ENCODE measurements around the gene TMEM150A.

TMEM150A gene

GRCh38 chr2:85588645-85589044, 13.9 kb downstream of the TMEM150A start:
- H3K36me3 Mint-ChIP-seq (ENCODE audit: low read depth): no peaks in the 10 kb centered on the region
- DNase-seq: no peak
- H3K27me3 Mint-ChIP-seq (ENCODE audit: low read depth, poor library complexity): peaks cover 3% of the 10 kb centered on the region
- peak overlapping the region; percentile 58 for H3K27ac Mint-ChIP-seq
- H3K4me3 Mint-ChIP-seq: peak overlapping the region; percentile 3
- no peaks in the 10 kb centered on the region for H3K9me3 Mint-ChIP-seq
- H3K4me1 Mint-ChIP-seq: peaks cover 53% of the 10 kb centered on the region
- TF ChIP-seq CTCF (IDR thresholded peaks at IDR 0.05): no peak

GRCh38 chr2:85588236-85588635, 14.3 kb downstream of the TMEM150A start:
- DNase-seq: no peak
- H3K4me1 Mint-ChIP-seq: peaks cover 57% of the 10 kb centered on the region
- peaks cover 3% of the 10 kb centered on the region for H3K27me3 Mint-ChIP-seq (ENCODE audit: low read depth, poor library complexity)
- H3K27ac Mint-ChIP-seq: peak overlapping the region; percentile 58
- no peaks in the 10 kb centered on the region for H3K36me3 Mint-ChIP-seq (ENCODE audit: low read depth)
- no peak for TF ChIP-seq CTCF (IDR thresholded peaks at IDR 0.05)
- peak overlapping the region; percentile 3 for H3K4me3 Mint-ChIP-seq
- H3K9me3 Mint-ChIP-seq: no peaks in the 10 kb centered on the region

GRCh38 chr2:85585781-85586105, 16.8 kb downstream of the TMEM150A start:
- peak overlapping the region; percentile 98 for H3K27ac Mint-ChIP-seq
- peaks cover 3% of the 10 kb centered on the region for H3K27me3 Mint-ChIP-seq (ENCODE audit: low read depth, poor library complexity)
- H3K9me3 Mint-ChIP-seq: no peaks in the 10 kb centered on the region
- peaks cover 6% of the 10 kb centered on the region for H3K36me3 Mint-ChIP-seq (ENCODE audit: low read depth)
- peaks cover 70% of the 10 kb centered on the region for H3K4me1 Mint-ChIP-seq
- peak overlapping the region; percentile 17 for H3K4me3 Mint-ChIP-seq
- no peak for TF ChIP-seq CTCF (IDR thresholded peaks at IDR 0.05)
- no peak for DNase-seq

- TF ChIP-seq CTCF (IDR thresholded peaks at IDR 0.05): no peak
- Mint-ChIP-seq H3K36me3 (ENCODE audit: low read depth) (peaks cover 6% of the 10 kb centered on the region), H3K4me1 (peaks cover 68% of the 10 kb centered on the region), H3K27me3 (ENCODE audit: low read depth, poor library complexity) (peaks cover 3% of the 10 kb centered on the region), H3K27ac (peak overlapping the region; percentile 98), H3K9me3 (no peaks in the 10 kb centered on the region), H3K4me3 (peak overlapping the region; percentile 45)
- peak; percentile 47 for DNase-seq
Measured at GRCh38 chr2:85584857-85585780, 17.4 kb downstream of the TMEM150A start.

GRCh38 chr2:85584354-85584856, 18.1 kb downstream of the TMEM150A start, which contains the start of gene VAMP5:
Gene VAMP5 (plus strand): TSS chr2:85584431. CDS start chr2:85584491, 60 bp downstream.
- no peak for DNase-seq
- Mint-ChIP-seq H3K27me3 (ENCODE audit: low read depth, poor library complexity) (peaks cover 3% of the 10 kb centered on the region), H3K4me1 (peaks cover 71% of the 10 kb centered on the region), H3K4me3 (peak within 1 kb of the TSS; percentile 45), H3K36me3 (ENCODE audit: low read depth) (peaks cover 6% of the 10 kb centered on the region), H3K27ac (peak within 1 kb of the TSS; percentile 98), H3K9me3 (no peaks in the 10 kb centered on the region)
- no peak for TF ChIP-seq CTCF (IDR thresholded peaks at IDR 0.05)

All from nephron progenitor cell (in vitro differentiated cells).